GM12874 (cell line): ENCODE measurements around the gene ZDHHC16.

ENCODE experiments used
- TF ChIP-seq, protein P1 (sequence below): IDR thresholded peaks from 2 replicates; pipeline ENCODE4 v1.5.1; 2011; ENCODE audit warnings: low read depth, mild to moderate bottlenecking, control low read depth, low read length, moderate library complexity; ENCODE audit not compliant: insufficient read depth

ZDHHC16 gene

DNA sequence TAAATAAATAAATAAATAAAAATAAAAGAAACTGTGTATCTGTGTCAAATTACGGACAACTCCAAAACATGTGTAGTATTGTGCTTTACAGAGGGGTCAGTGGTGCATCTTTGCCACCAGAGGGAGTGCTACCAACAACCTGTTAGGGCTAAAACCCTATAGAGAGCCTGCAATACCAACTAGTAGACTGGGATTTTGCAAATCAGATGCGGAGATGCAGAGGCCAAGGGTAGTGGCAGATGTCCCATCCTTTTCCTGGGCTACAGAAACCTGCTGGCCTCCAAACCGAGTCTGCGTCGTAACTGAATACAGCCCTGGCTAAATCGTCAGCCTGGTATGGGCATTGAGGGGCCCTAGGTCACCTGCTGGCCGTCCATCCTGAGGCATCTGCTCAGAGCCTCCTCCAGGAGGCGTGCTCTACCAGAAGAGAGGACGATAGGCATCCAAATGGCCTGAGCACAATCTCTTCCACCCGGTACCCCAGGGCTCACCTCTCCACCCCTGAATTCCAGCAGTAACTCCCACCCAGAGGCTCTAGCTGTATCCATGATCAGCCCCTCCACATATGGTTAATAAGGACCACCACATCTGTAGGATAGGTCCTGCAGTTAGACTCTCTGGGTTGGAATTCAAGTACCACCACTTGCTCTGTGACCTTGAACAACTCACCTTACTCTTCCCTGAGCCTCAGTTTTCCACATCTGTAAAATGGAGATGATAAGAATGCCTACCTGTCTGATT is 38.6 kb upstream of the ZDHHC16 start:
- TF ChIP-seq, protein P1, sequence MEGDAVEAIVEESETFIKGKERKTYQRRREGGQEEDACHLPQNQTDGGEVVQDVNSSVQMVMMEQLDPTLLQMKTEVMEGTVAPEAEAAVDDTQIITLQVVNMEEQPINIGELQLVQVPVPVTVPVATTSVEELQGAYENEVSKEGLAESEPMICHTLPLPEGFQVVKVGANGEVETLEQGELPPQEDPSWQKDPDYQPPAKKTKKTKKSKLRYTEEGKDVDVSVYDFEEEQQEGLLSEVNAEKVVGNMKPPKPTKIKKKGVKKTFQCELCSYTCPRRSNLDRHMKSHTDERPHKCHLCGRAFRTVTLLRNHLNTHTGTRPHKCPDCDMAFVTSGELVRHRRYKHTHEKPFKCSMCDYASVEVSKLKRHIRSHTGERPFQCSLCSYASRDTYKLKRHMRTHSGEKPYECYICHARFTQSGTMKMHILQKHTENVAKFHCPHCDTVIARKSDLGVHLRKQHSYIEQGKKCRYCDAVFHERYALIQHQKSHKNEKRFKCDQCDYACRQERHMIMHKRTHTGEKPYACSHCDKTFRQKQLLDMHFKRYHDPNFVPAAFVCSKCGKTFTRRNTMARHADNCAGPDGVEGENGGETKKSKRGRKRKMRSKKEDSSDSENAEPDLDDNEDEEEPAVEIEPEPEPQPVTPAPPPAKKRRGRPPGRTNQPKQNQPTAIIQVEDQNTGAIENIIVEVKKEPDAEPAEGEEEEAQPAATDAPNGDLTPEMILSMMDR, result peak; percentile 69

DNA sequence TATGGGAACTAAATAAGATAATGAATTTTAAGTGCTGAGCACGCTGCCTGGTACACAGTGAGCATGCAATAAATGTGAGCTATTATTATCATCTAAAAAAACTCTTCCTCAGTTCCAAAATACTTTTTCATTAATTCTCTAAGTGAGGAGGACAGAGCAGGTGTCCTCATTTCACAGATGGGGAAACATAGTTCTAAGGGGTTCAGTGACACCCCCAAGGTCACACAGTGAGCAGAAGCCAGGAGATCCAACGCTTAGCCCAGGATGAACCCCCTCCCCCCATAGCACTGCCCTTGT is 38.1 kb upstream of the ZDHHC16 start:
- TF ChIP-seq, protein P1, result no peak

DNA sequence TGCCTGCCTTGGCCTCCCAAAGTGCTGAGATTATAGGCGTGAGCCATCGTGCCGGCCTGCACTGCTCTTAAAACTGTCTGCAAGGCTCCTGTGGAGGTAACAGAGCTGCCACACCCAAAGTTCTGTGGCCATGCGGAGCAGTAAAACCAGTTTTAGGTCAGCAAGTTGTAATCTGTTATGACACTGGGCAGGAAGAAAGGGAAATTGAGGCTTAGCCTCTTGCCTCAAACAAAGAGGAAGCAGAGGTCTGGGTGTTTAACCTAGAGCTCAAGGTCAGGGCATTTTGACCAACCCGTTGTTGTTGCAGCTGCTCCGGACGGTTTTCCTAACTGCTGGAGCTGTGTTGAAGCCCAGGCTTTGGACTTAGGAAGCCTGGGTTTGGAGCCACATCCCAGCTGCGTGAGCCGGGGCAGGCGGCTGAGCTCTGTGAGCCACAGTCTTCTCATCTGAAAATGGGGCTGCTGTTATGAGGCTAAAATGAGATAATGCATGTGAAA is 37.4 kb upstream of the ZDHHC16 start:
- TF ChIP-seq, protein P1, result no peak

DNA sequence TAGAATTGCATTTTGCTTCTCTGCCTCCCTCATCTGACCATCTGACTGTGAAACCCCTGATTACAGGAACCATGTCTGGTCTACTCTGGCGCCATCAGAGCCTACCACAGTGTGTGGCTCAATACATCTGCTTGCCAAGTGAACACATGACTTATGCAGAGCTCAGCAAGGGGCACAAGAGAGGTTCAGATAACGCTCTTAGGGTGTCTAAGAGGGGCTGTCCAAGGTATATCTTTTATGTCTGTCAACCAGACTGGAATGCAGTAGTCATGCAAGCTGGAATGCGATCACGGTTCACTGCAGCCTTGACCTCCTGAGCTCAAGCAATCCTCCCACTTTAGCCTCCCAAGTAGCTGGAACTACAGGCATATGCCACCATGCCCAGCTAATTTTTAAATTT is 34.6 kb upstream of the ZDHHC16 start:
- TF ChIP-seq, protein P1, result no peak

DNA sequence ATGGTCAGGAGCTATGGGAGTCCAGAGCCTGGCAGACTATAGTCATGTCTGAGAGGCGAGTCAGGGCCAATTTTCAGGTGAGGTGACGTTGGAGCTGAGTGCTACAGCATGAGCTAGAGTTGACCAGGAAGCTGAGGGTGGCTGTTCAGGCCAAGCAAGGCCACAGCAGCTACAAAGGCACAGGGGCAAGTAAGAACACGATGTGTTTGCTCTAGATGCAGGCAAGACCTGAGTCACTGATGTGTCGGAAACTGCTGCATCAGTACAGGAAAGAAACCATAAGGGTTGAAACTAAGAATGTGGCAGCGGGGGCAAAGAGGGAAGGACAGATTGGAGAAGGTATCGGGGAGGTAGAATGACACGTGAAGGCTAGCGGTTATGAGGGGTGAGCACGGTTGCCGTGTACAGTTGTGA is 33.1 kb upstream of the ZDHHC16 start:
- TF ChIP-seq, protein P1, result no peak

DNA sequence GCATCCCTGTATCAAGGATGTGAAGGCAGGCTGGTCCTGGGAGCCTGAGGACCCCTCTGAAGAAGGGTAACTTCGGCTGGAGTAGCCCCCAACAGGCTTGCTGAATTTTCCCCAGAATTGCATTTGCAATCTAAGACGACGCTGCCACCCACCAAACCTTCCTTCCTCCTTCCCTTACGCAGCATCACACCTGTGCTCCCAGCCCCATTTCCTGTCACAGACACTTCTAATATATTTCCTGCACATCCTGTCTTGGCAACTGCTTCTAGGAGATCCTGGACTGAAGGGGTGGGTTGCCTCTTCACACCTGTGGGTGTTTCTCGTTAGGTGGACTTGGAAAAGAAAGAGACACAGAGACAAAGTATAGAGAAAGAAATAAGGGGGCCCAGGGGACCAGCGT is 29.4 kb upstream of the ZDHHC16 start:
- TF ChIP-seq, protein P1, result no peak

DNA sequence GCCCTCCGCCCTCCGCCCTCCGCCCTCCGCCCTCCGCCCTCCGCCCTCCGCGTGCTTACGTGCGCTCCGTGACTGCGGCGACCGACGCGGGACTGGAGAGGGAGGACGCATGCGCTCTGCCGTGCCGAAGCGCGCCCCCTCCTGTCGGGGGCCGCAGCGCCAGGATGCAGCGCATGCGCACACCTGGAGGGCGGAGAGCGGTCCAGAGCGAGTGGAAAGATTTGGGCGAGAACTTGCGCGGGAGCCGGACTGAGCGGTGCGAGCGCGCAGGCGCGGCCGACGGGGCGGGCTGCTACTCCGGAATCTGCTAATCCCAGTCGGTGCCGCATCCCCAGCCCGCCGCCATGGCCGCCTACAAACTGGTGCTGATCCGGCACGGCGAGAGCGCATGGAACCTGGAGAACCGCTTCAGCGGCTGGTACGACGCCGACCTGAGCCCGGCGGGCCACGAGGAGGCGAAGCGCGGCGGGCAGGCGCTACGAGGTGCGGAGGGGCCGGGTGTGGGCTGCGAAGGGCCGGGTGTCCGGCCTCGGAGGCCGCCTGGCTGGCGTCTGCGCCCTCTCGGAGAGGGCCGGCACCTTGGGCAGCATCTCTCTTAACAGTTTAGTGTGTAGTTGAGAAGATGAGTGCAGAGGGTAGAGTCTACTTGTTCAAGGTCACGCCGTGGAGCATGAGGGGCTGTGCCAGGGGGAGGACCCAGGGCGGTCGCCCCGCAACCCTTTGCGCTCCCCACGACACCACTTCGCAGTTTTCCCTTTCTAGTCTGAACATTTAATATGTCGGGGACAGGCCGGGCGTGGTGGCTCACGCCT is 19.8 kb upstream of the ZDHHC16 start, which contains the start of gene PGAM1:
TSS of gene PGAM1 (plus strand) at position 228 of the 812 bp plus-strand sequence. CDS start at position 345, 117 bp downstream.
- TF ChIP-seq, protein P1, result peak; percentile 92
